H1 (cell line): Measurements from ENCODE around the gene KPRP. TPM values are rescaled to one million over a fixed set of nuclear protein-coding genes. Genes with fewer than 3 reads are reported as not detected.

Source experiments
- CTCF ChIA-PET: fragments of 300-600 bp; sonication (Branson Sonifier 250); formaldehyde crosslinking; loops from one replicate; lab custom pipeline; 2021; ENCODE audit not compliant: partially characterized antibody; lab: Charles Lee
- POLR2A ChIA-PET: fragments of 300-600 bp; sonication (Branson Sonifier 250); formaldehyde crosslinking; loops from one replicate; lab custom pipeline; 2021; ENCODE audit warnings: inconsistent platforms; ENCODE audit not compliant: partially characterized antibody; lab: Charles Lee
- DNase-seq, 2 experiments: peaks; one replicate each; pipeline versions ENCODE4 v3.0.0 to v3.0.0-alpha.2; 2010 to 2022; ENCODE audit warnings: low spot score in 2 of 2, low read depth in 1 of 2, mixed read lengths in 1 of 2
- FAIRE-seq: peaks from 2 replicates; lab custom pipeline; 2011; peaks lifted over from hg19 to GRCh38; lab: Jason Lieb, UNC
- H2AFZ ChIP-seq: 2 replicates; pipeline ENCODE4 v1.8.1; 2012; ENCODE audit warnings: low read length, inconsistent platforms
- H2AK5ac ChIP-seq: 2 replicates; pipeline ENCODE4 v1.6.1; 2013; ENCODE audit warnings: low read depth, low read length
- H2BK120ac ChIP-seq: replicated peaks from 2 replicates; pipeline ENCODE3; 2013; ENCODE audit warnings: low read depth, low read length, inconsistent platforms
- H2BK12ac ChIP-seq: 2 replicates; pipeline ENCODE4 v1.6.1; 2013; ENCODE audit warnings: low read depth, low read length
- H2BK15ac ChIP-seq: 2 replicates; pipeline ENCODE4 v1.6.1; 2013; ENCODE audit warnings: low read length
- H2BK20ac ChIP-seq: 2 replicates; pipeline ENCODE4 v1.6.1; 2013; ENCODE audit warnings: low read length
- H2BK5ac ChIP-seq: 2 replicates; pipeline ENCODE4 v1.6.1; 2013; ENCODE audit warnings: low read depth, low read length
- H3K14ac ChIP-seq: 2 replicates; pipeline ENCODE4 v1.6.1; 2013; ENCODE audit warnings: inconsistent platforms; ENCODE audit not compliant: insufficient read length
- H3K18ac ChIP-seq: 2 replicates; pipeline ENCODE4 v1.6.1; 2013; ENCODE audit warnings: low read length; ENCODE audit errors: extremely low read depth
- H3K23ac ChIP-seq: 2 replicates; pipeline ENCODE4 v1.6.1; 2013; ENCODE audit warnings: inconsistent platforms; ENCODE audit not compliant: insufficient read length
- H3K23me2 ChIP-seq: 2 replicates; pipeline ENCODE4 v1.6.1; 2013; ENCODE audit warnings: low read depth, low read length
- H3K27ac ChIP-seq: 2 replicates; pipeline ENCODE4 v1.6.1; 2011; ENCODE audit warnings: low read depth, low read length, inconsistent platforms
- H3K27me3 ChIP-seq, 4 experiments: replicated peaks in 1 of 4; 1 replicate in 1 of 4; 2 replicates in 3 of 4; pipeline versions ENCODE4 v1.6.1 to v1.8.1; 2011 to 2013; ENCODE audit warnings: low read length in 3 of 4, mild to moderate bottlenecking in 3 of 4, inconsistent platforms in 2 of 4, mixed read lengths in 2 of 4, moderate library complexity in 1 of 4; ENCODE audit not compliant: control insufficient read depth in 3 of 4, insufficient read depth in 3 of 4; ENCODE audit errors: extremely low read depth in 1 of 4
- H3K36me3 ChIP-seq, 4 experiments: 2 replicates each; pipeline versions ENCODE4 v1.6.1 to v1.8.1; 2011 to 2013; ENCODE audit warnings: mild to moderate bottlenecking in 4 of 4, low read length in 3 of 4, moderate library complexity in 2 of 4, control low read depth in 1 of 4, inconsistent platforms in 1 of 4; ENCODE audit not compliant: insufficient read depth in 4 of 4, control insufficient read depth in 2 of 4
- H3K4ac ChIP-seq: replicated peaks from 2 replicates; pipeline ENCODE3; 2013; ENCODE audit warnings: low read length, low read depth, mixed read lengths, inconsistent platforms; ENCODE audit not compliant: insufficient read length
- H3K4me1 ChIP-seq, 4 experiments: replicated peaks in 1 of 4; 1 replicate in 1 of 4; 2 replicates in 3 of 4; pipeline versions ENCODE4 v1.6.1 to v1.8.1; 2011 to 2013; ENCODE audit warnings: low read length in 3 of 4, inconsistent platforms in 2 of 4, mixed read lengths in 1 of 4; ENCODE audit not compliant: insufficient read depth in 4 of 4, control insufficient read depth in 3 of 4
- H3K4me2 ChIP-seq, 2 experiments: 2 replicates each; pipeline versions ENCODE4 v1.6.1 to v1.8.1; 2011 to 2013; ENCODE audit warnings: low read depth in 2 of 2, low read length in 2 of 2, control low read depth in 1 of 2, inconsistent platforms in 1 of 2, mild to moderate bottlenecking in 1 of 2; ENCODE audit not compliant: insufficient read depth in 1 of 2
- H3K4me3 ChIP-seq, 4 experiments: fragments of 200-600, 300-600 bp in 1 of 4; sonication (generic), shearing (Covaris generic), sonication (Bioruptor Twin) in 1 of 4; 2 replicates each; pipeline versions ENCODE4 v1.5.1 to v1.8.1; 2011 to 2016; ENCODE audit warnings: low read length in 4 of 4, low read depth in 3 of 4, control low read depth in 2 of 4, inconsistent platforms in 2 of 4, mild to moderate bottlenecking in 2 of 4, mixed read lengths in 1 of 4, moderate library complexity in 1 of 4; ENCODE audit not compliant: insufficient read depth in 2 of 4; ENCODE audit errors: extremely low read depth in 1 of 4
- H3K56ac ChIP-seq: replicated peaks from 2 replicates; pipeline ENCODE3; 2013; ENCODE audit warnings: low read depth, mild to moderate bottlenecking, mixed read lengths, low read length, inconsistent platforms; ENCODE audit not compliant: insufficient read length
- H3K79me1 ChIP-seq: 2 replicates; pipeline ENCODE4 v1.6.1; 2013; ENCODE audit warnings: low read depth, low read length, control low read depth
- H3K79me2 ChIP-seq, 2 experiments: 2 replicates each; pipeline versions ENCODE4 v1.6.1 to v1.8.1; 2012 to 2013; ENCODE audit warnings: low read length in 2 of 2, mild to moderate bottlenecking in 2 of 2, inconsistent platforms in 1 of 2; ENCODE audit not compliant: insufficient read depth in 2 of 2, control insufficient read depth in 1 of 2
- H3K9ac ChIP-seq, 4 experiments: replicated peaks in 1 of 4; 1 replicate in 1 of 4; 2 replicates in 3 of 4; pipeline versions ENCODE4 v1.6.1 to v1.8.1; 2011 to 2013; ENCODE audit warnings: low read depth in 3 of 4, low read length in 3 of 4, control low read depth in 2 of 4, mild to moderate bottlenecking in 2 of 4, moderate library complexity in 2 of 4, inconsistent platforms in 1 of 4; ENCODE audit errors: extremely low read depth in 1 of 4
- H3K9me3 ChIP-seq, 2 experiments: 2 replicates each; pipeline versions ENCODE4 v1.6.1 to v1.8.1; 2012 to 2013; ENCODE audit warnings: mild to moderate bottlenecking in 2 of 2, moderate library complexity in 2 of 2, control low read depth in 1 of 2, inconsistent platforms in 1 of 2, low read depth in 1 of 2, low read length in 1 of 2, mixed read lengths in 1 of 2; ENCODE audit not compliant: insufficient read depth in 2 of 2
- H4K20me1 ChIP-seq, 2 experiments: replicated peaks in 1 of 2; 2 replicates each; pipeline versions ENCODE3 to v1.8.1; 2011 to 2013; ENCODE audit warnings: inconsistent platforms in 2 of 2, low read length in 2 of 2, mild to moderate bottlenecking in 1 of 2; ENCODE audit not compliant: insufficient read depth in 2 of 2, control insufficient read depth in 1 of 2
- H4K5ac ChIP-seq: 2 replicates; pipeline ENCODE4 v1.6.1; 2013; ENCODE audit warnings: low read length, low read depth, mixed read lengths, inconsistent platforms; ENCODE audit not compliant: insufficient read length
- H4K8ac ChIP-seq: 2 replicates; pipeline ENCODE4 v1.8.0; 2013; ENCODE audit warnings: mild to moderate bottlenecking, moderate library complexity, low read length, inconsistent platforms; ENCODE audit not compliant: insufficient read depth; ENCODE audit errors: extremely low read depth
- H4K91ac ChIP-seq: replicated peaks from 2 replicates; pipeline ENCODE3; 2013; ENCODE audit warnings: low read length, mixed read lengths, inconsistent platforms; ENCODE audit not compliant: insufficient read length
- ATF3 ChIP-seq: IDR thresholded peaks from 2 replicates; pipeline ENCODE4 v1.6.1; 2011; ENCODE audit warnings: low read depth, mild to moderate bottlenecking, low read length; ENCODE audit not compliant: insufficient read depth
- CBX8 ChIP-seq: fragments of 300-800, 300-1000 bp; sonication (generic); IDR thresholded peaks from 2 replicates; pipeline ENCODE4 v1.7.1; 2016; ENCODE audit warnings: low read depth, low read length, borderline replicate concordance
- CTBP2 ChIP-seq: IDR thresholded peaks from 2 replicates; pipeline ENCODE4 v1.7.0; 2011; ENCODE audit warnings: borderline replicate concordance, mild to moderate bottlenecking, moderate library complexity, mixed read lengths, low read length; ENCODE audit not compliant: insufficient read depth, insufficient read length
- GABPA ChIP-seq: IDR thresholded peaks from 2 replicates; pipeline ENCODE4 v1.6.1; 2011; ENCODE audit warnings: mild to moderate bottlenecking, low read length, moderate library complexity, borderline replicate concordance; ENCODE audit not compliant: insufficient read depth
- KDM5A ChIP-seq: fragments of 200-600 bp; IDR thresholded peaks from 2 replicates; pipeline ENCODE4 v1.7.1; 2012; ENCODE audit warnings: mild to moderate bottlenecking, low read length, inconsistent platforms, mixed read lengths
- MAX ChIP-seq: IDR thresholded peaks from 2 replicates; pipeline ENCODE4 v1.6.1; 2012; ENCODE audit warnings: inconsistent platforms
- RXRA ChIP-seq: IDR thresholded peaks from 2 replicates; pipeline ENCODE4 v1.6.1; 2011; ENCODE audit warnings: low read depth, mild to moderate bottlenecking, low read length, moderate library complexity; ENCODE audit not compliant: insufficient read depth
- SAP30 ChIP-seq: fragments of 300-600 bp; sonication (generic); IDR thresholded peaks from 2 replicates; pipeline ENCODE4 v1.7.1; 2012; ENCODE audit warnings: low read length, moderate library complexity, mild to moderate bottlenecking, inconsistent platforms; ENCODE audit not compliant: insufficient read depth, insufficient replicate concordance
- TBP ChIP-seq: IDR thresholded peaks from 2 replicates; pipeline ENCODE4 v1.6.1; 2011; ENCODE audit warnings: low read depth, low read length, improper control_type of control experiment
- WGBS, 2 experiments: shearing (Covaris generic) in 1 of 2; methylation state at CpG; one replicate each; pipeline versions ENCODE4 v1.1.6 to v1.1.7; 2013 to 2015; ENCODE audit warnings: low lambda C conversion rate in 2 of 2, mixed read lengths in 2 of 2, inconsistent platforms in 1 of 2, low coverage in 1 of 2, missing lambda C conversion rate in 1 of 2; ENCODE audit not compliant: insufficient replicate concordance in 2 of 2, insufficient coverage in 1 of 2, insufficient read length in 1 of 2; ENCODE audit errors: extremely low coverage in 1 of 2, missing lambda C conversion rate in 1 of 2; 5-methylcytosine and 5-hydroxymethylcytosine counted together
- polyA plus RNA-seq, 7 experiments: library from polyadenylated mRNA; depleted of rRNA in 3 of 7; stranded (reverse) in 5 of 7; unstranded in 2 of 7; fragments of >200 nt in 5 of 7; fragments of 200-250 nt in 2 of 7; gene quantifications; 1 replicate in 5 of 7; 2 replicates in 1 of 7; 4 replicates in 1 of 7; pipeline versions ENCODE4 v1.2.1 to v1.2.3, GENCODE V29; 2011 to 2013; ENCODE audit warnings: missing spikeins in 2 of 7, mixed read lengths in 2 of 7
- total RNA-seq: library from RNA; stranded (reverse); fragmentation: NEBNext Ultra II Directional; extraction: Animal tissue kit (Norgen Biotek cat#: 25700); gene quantifications from 2 replicates; pipeline ENCODE4 v1.2.1, GENCODE V29; 2021

Gene KPRP
- total and polyA plus RNA-seq, 2 of the 8 experiments (the other 6 are each of a cell fraction or from before 2014, with no cell fraction given), result not detected

GRCh38 chr1:152770411-152770810 is 12.6 kb downstream of the KPRP start:
- Histone ChIP-seq H4K5ac (no peak overlapping the region), H2BK15ac (no peak overlapping the region), H3K23me2 (no peaks in the 10 kb centered on the region), H4K8ac (no peak overlapping the region), H4K91ac (no peak overlapping the region), H2AFZ (no peak overlapping the region), H3K23ac (no peak overlapping the region), H3K27ac (no peak overlapping the region), H2BK5ac (no peak overlapping the region), H2AK5ac (no peak overlapping the region), H3K4ac (no peak overlapping the region), H3K9ac (no peak overlapping the region), H3K56ac (no peak overlapping the region), H3K4me1 (no peaks in the 10 kb centered on the region), H2BK120ac (no peak overlapping the region), H3K79me2 (no peaks in the 10 kb centered on the region), H3K4me2 (no peak overlapping the region), H3K14ac (no peak overlapping the region), H3K79me1 (no peaks in the 10 kb centered on the region), H2BK20ac (no peak overlapping the region), H3K27me3 (no peaks in the 10 kb centered on the region), H3K36me3 (no peaks in the 10 kb centered on the region), H3K9me3 (peaks cover 66 to 74% of the 10 kb centered on the region in 2 experiments), H3K4me3 (no peak overlapping the region), H3K18ac (no peak overlapping the region), H4K20me1 (no peaks in the 10 kb centered on the region), H2BK12ac (no peak overlapping the region)
- ChIA-PET POLR2A (no interaction called here), CTCF (no interaction called here)
- FAIRE-seq, result no peak
- DNase-seq, result no peak
- WGBS, 2 experiments, result 75% methylated on average over 1 of the region's 1 CpG; no CpG with 5 or more reads in 1 of the 2 experiments
- TF ChIP-seq ATF3, result no peak
- no peak for TF ChIP-seq RXRA
- TF ChIP-seq KDM5A, result no peak
- TF ChIP-seq CTBP2, result no peak
- TF ChIP-seq GABPA, result no peak
- TF ChIP-seq TBP, result no peak
- TF ChIP-seq CBX8, result no peak
- TF ChIP-seq MAX, result no peak
- no peak for TF ChIP-seq SAP30
